ENCODE data around the gene ASB2.

The ASB2 gene

DNA sequence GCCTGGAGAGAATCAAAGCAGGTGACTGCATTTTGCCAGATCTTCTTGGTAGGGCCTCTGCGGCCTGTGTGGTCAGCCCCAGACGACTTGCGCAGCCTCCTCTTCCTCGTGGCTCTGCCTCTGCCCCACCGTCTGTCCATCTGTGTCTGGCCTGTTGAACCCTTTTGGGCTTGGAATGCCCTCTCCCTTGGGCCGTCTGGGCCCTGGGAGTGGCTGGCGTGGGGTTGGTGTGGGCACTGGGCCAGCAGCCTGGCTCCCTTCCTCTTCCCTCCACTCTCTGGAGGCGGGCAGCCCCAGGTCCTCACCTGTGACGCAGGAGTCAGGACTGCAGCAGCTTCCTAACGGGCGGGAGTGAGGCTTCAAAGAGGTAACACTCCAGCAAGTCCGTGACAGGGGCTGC, 11.0 kb upstream of the ASB2 start:
- TF ChIP-seq POLR2AphosphoS5 (IDR thresholded peaks at IDR 0.05; ENCODE audit: low read depth, low read length) (no peak), SIN3A (IDR thresholded peaks at IDR 0.05; ENCODE audit: borderline replicate concordance, insufficient read depth, low read length) (no peak), TAF1 (IDR thresholded peaks at IDR 0.05; ENCODE audit: borderline replicate concordance, insufficient read depth, low read length) (no peak), FOXP2 (optimal IDR thresholded peaks at IDR 0.05; ENCODE audit: borderline replicate concordance, extremely low read depth, extremely low read length, insufficient read depth) (no peak)
- TF ChIP-seq, protein P1, sequence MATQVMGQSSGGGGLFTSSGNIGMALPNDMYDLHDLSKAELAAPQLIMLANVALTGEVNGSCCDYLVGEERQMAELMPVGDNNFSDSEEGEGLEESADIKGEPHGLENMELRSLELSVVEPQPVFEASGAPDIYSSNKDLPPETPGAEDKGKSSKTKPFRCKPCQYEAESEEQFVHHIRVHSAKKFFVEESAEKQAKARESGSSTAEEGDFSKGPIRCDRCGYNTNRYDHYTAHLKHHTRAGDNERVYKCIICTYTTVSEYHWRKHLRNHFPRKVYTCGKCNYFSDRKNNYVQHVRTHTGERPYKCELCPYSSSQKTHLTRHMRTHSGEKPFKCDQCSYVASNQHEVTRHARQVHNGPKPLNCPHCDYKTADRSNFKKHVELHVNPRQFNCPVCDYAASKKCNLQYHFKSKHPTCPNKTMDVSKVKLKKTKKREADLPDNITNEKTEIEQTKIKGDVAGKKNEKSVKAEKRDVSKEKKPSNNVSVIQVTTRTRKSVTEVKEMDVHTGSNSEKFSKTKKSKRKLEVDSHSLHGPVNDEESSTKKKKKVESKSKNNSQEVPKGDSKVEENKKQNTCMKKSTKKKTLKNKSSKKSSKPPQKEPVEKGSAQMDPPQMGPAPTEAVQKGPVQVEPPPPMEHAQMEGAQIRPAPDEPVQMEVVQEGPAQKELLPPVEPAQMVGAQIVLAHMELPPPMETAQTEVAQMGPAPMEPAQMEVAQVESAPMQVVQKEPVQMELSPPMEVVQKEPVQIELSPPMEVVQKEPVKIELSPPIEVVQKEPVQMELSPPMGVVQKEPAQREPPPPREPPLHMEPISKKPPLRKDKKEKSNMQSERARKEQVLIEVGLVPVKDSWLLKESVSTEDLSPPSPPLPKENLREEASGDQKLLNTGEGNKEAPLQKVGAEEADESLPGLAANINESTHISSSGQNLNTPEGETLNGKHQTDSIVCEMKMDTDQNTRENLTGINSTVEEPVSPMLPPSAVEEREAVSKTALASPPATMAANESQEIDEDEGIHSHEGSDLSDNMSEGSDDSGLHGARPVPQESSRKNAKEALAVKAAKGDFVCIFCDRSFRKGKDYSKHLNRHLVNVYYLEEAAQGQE (IDR thresholded peaks at IDR 0.05; ENCODE audit: insufficient read depth in 1 of 2, low read depth in 2 of 2, low read length in 2 of 2), result no peak

DNA sequence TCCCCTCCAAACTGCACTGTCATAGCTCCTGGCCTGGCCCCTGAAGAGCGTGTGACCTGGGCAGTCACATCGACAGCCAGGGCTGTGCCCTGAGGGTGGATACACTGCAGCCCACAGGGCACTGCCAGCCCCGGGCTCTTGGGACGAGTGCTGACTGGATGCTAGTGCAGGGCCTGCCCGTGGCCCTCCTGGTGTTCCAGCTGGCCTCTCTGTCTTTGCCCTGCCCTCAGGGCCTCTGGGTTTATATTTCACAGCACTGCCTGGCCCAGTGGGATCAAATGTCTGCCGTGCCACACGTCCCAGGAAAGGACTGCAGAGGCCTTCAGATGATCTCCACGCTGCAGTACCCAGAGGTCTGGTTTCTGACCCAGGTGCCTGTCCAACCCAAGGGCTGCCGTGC, 10.6 kb upstream of the ASB2 start:
- TF ChIP-seq FOXP2 (optimal IDR thresholded peaks at IDR 0.05; ENCODE audit: borderline replicate concordance, extremely low read depth, extremely low read length, insufficient read depth) (no peak), POLR2AphosphoS5 (IDR thresholded peaks at IDR 0.05; ENCODE audit: low read depth, low read length) (no peak), TAF1 (IDR thresholded peaks at IDR 0.05; ENCODE audit: borderline replicate concordance, insufficient read depth, low read length) (no peak), SIN3A (IDR thresholded peaks at IDR 0.05; ENCODE audit: borderline replicate concordance, insufficient read depth, low read length) (no peak)
- TF ChIP-seq, protein P1 (IDR thresholded peaks at IDR 0.05; ENCODE audit: insufficient read depth in 1 of 2, low read depth in 2 of 2, low read length in 2 of 2), result no peak

DNA sequence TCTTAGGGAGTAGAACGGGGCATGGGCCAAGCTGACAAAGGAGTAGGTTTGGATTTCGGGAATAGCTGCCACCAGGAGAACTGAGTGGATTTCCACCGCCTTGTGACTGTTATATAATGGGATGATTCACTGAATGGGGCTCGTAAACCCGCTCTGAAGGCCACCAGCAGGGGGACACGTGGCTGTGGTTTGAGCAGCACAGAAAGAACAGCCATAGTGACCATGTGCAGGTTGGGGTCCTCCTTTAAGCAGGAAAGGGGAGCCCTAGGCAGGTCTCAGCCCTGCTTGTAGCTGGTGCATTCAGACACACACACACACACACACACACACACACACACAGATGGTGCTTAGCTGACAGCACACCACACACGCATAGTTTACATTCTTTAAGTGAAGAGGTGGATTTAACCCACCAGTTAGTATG, 8.6 kb upstream of the ASB2 start:
- TF ChIP-seq, protein P1 (IDR thresholded peaks at IDR 0.05; ENCODE audit: insufficient read depth in 1 of 2, low read depth in 2 of 2, low read length in 2 of 2), result no peak

DNA sequence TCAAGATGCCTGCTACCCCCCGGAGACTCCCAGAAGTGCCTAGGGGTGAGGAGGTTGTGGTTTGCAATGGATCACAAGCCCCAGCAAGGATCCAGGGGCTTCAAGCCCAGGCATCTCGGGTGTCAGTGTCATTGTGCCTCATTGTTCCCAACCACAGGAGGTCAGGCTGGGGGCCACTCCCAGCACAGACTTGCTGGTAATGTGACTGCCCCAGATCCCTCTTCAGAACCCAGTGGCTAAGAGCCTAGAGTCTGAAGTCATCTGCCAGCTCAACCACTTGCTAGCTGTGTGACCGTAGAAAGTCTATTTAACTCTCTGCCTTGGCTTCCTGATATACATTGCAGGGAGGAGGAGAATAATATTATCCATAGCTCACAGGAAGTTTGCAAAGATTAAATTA, 7.7 kb upstream of the ASB2 start:
- TF ChIP-seq SIN3A (IDR thresholded peaks at IDR 0.05; ENCODE audit: borderline replicate concordance, insufficient read depth, low read length) (no peak), FOXP2 (optimal IDR thresholded peaks at IDR 0.05; ENCODE audit: borderline replicate concordance, extremely low read depth, extremely low read length, insufficient read depth) (no peak), TAF1 (IDR thresholded peaks at IDR 0.05; ENCODE audit: borderline replicate concordance, insufficient read depth, low read length) (no peak), POLR2AphosphoS5 (IDR thresholded peaks at IDR 0.05; ENCODE audit: low read depth, low read length) (no peak)
- TF ChIP-seq, protein P1 (IDR thresholded peaks at IDR 0.05; ENCODE audit: insufficient read depth in 1 of 2, low read depth in 2 of 2, low read length in 2 of 2), result no peak

DNA sequence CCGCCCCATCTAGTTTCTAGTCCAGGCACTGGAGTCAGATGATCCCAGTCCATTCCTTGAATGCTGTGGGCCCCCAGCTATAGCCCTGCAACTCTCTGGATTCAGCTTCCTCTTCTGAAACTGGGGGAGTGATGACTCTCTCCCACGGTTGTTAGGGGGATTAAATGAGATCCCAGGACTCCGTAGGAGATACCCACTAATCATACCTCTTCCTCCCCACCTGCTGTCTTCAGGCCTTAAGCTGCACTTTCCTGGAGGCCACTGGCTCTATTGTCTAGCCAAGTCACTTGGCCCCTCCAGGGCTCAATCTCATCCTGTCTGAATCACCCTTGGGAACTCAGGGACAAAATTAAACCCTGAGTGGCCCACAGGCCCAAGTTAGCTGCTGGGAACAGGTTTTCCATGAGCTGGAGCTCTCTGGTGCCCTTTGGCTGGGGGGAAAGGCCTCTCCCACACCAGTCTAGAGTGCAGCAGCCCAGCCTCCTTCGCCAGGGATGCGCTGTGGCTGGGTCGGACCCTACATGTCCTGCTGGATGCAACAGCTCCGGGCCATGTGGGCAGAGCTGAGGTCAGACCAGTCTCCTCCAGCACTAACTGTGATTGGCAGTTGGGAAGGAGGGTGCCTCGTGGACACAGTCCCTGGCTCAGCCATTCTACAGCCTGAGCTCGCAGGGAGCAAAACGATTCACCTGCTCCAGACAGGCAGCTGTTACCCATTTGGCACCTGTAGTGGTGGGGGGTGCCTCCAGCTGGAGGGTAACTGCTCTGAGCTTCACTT, 6.0 kb upstream of the ASB2 start:
- TF ChIP-seq FOXP2 (optimal IDR thresholded peaks at IDR 0.05; ENCODE audit: borderline replicate concordance, extremely low read depth, extremely low read length, insufficient read depth), result no peak
- no peak for TF ChIP-seq SIN3A (IDR thresholded peaks at IDR 0.05; ENCODE audit: borderline replicate concordance, insufficient read depth, low read length)
- TF ChIP-seq TAF1 (IDR thresholded peaks at IDR 0.05; ENCODE audit: borderline replicate concordance, insufficient read depth, low read length), result no peak
- TF ChIP-seq, protein P1 (IDR thresholded peaks at IDR 0.05; ENCODE audit: insufficient read depth in 1 of 2, low read depth in 2 of 2, low read length in 2 of 2), result no peak
- no peak for TF ChIP-seq POLR2AphosphoS5 (IDR thresholded peaks at IDR 0.05; ENCODE audit: low read depth, low read length)

All from PFSK-1 (cell line).